Measurements from ENCODE around the gene IL27RA. TPM values are rescaled to one million over a fixed set of nuclear protein-coding genes. Genes with fewer than 3 reads are reported as not detected.

Gene IL27RA
- polyA plus RNA-seq, 1 experiment, result 6.6 TPM

Other genes starting within 250 kb of the IL27RA start
- gene ZSWIM4, start 236.3 kb upstream of the IL27RA start, polyA plus RNA-seq (2011; rRNA removed), result 4.0 and 5.7 TPM in 2 replicates
- gene NANOS3, start 154.6 kb upstream of the IL27RA start, polyA plus RNA-seq (2011; rRNA removed), result 0.20 and 0.55 TPM in 2 replicates
- gene BRME1, start 125.6 kb upstream of the IL27RA start, polyA plus RNA-seq (2011; rRNA removed), result 0.38 and 0.94 TPM in 2 replicates
- 8.0 and 13.1 TPM in 2 replicates for gene CC2D1A, start 125.6 kb upstream of the IL27RA start, polyA plus RNA-seq (2011; rRNA removed)
- gene PODNL1, start 93.3 kb upstream of the IL27RA start, polyA plus RNA-seq (2011; rRNA removed), result 12.5 and 18.6 TPM in 2 replicates
- gene DCAF15, start 79.3 kb upstream of the IL27RA start, polyA plus RNA-seq (2011; rRNA removed), result 11.0 and 20.0 TPM in 2 replicates
- gene RFX1, start 25.4 kb upstream of the IL27RA start, polyA plus RNA-seq (2011; rRNA removed), result 0.37 and 0.78 TPM in 2 replicates
- not detected in 2 replicates for gene RLN3, start 3.6 kb upstream of the IL27RA start, polyA plus RNA-seq (2011; rRNA removed)
- 0.15 and 0.17 TPM in 2 replicates for gene PALM3, start 30.3 kb downstream of the IL27RA start, polyA plus RNA-seq (2011; rRNA removed)
- 0.39 and 0.58 TPM in 2 replicates for gene MISP3, start 41.0 kb downstream of the IL27RA start, polyA plus RNA-seq (2011; rRNA removed)
- gene C19orf67, start 54.0 kb downstream of the IL27RA start, polyA plus RNA-seq (2011; rRNA removed), result not detected in 2 replicates
- gene SAMD1, start 59.0 kb downstream of the IL27RA start, polyA plus RNA-seq (2011; rRNA removed), result 7.4 and 9.2 TPM in 2 replicates
- 15.6 and 35.4 TPM in 2 replicates for gene PRKACA, start 86.0 kb downstream of the IL27RA start, polyA plus RNA-seq (2011; rRNA removed)
- 8.2 and 11.1 TPM in 2 replicates for gene ASF1B, start 104.8 kb downstream of the IL27RA start, polyA plus RNA-seq (2011; rRNA removed)
- gene ADGRL1, start 174.4 kb downstream of the IL27RA start, polyA plus RNA-seq (2011; rRNA removed), result 1.6 and 4.0 TPM in 2 replicates

Data from BJ (cell line).